GM21737 (cell line): ENCODE results near the gene OMP.
"Not testable (repeated sequence)": the region's sequence is repeated elsewhere in the genome, so short reads cannot be mapped to it uniquely, and the experiment has no call there.

ENCODE experiments used
- ATAC-seq: cut with Tn5 transposase; IDR thresholded peaks from one replicate; pipeline ENCODE4 v1.9.1; 2021; ENCODE audit warnings: mild to moderate bottlenecking, moderate library complexity; ENCODE audit not compliant: unreplicated experiment

Gene OMP

DNA sequence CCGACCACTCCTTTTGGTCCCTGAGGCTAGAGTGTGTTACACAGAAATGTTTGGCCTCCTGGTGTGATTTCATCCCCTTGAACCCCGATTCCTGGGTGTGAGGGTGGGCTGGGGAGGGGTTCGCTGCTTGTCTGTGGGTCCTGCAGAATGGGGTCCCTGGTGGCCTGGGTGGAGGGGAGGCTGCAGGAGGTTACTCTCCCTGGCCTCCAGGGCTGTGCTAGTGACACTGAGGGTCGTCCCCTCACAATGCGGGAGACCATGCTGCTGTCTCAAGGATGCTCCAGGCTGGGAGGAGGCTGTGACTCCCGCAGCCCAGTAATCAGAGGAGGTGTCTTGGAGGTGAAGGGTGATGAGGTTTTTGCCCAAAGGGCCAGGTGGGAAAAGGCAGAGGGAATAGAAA, 17.0 kb upstream of the OMP start:
- no peak for ATAC-seq

DNA sequence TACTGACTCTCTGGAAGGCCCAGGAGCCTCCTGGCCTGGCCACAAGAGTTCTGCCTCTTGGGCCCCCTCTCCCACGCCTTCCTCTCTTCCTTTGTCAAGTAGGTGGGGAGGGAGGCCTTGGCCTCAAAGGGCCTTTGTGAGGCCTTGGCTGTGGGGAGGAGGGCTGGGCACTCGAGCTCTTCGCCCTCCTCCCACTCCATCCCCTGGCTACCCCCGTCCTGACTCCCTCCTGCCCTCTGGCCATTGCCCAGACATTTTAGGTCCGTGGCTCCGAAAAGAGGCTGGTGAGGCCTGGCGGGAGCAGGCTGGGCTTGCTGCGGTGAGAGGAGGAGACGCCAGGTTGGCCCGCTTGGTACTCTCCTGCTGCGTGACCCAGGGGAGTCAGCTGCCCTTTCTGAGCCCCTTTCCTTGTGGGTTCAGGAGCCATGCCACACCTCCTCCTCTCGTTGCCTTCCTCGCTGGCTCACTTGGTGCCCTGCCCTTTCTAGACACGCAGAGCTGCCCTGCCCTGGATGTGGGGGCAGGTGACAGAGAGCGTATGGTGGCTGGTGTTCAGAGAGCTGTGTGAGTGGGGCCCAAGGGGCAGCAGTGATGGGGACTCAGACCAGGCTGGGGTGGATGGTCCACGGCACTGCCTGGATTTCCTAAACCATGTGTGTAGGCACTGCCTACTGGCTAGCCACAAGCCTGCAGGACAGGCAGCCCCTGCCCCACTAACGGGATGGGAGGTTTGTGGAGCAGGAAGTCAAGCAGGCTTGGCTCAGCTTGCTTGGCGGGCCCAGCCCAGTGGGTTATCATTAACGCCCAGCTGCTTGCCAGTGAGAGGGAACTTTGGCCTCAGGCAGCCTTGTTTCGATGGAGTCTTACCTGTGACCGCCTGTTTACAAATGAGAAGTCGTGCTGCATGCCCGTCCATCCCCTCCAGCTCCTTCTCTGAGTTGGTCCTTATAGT, 15.8 kb upstream of the OMP start:
- ATAC-seq = no peak

DNA sequence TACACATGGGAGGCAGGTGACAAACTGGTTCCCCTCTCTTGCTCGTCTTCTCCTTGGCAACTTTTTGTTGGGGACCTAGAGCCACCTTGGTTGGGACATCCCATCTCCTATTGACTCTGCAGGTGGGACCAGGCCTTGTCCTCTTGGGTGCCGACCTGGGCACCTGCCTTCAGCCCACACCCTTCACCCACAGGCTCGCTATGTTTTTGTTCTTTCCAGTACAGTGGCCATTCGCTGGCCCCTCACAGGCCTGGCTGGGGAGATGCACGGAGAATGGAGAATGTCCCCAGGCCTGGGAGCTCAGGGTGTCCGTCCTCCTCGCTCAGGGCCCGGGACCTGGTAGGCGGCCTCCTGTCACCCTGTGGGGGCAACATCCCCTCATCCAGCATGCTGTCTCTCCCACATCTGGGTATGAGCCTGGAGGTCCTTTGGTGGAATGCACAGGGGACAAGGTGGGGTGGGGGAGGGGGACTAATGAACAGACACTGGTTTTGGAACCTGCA, 14.9 kb upstream of the OMP start:
- ATAC-seq = no peak

DNA sequence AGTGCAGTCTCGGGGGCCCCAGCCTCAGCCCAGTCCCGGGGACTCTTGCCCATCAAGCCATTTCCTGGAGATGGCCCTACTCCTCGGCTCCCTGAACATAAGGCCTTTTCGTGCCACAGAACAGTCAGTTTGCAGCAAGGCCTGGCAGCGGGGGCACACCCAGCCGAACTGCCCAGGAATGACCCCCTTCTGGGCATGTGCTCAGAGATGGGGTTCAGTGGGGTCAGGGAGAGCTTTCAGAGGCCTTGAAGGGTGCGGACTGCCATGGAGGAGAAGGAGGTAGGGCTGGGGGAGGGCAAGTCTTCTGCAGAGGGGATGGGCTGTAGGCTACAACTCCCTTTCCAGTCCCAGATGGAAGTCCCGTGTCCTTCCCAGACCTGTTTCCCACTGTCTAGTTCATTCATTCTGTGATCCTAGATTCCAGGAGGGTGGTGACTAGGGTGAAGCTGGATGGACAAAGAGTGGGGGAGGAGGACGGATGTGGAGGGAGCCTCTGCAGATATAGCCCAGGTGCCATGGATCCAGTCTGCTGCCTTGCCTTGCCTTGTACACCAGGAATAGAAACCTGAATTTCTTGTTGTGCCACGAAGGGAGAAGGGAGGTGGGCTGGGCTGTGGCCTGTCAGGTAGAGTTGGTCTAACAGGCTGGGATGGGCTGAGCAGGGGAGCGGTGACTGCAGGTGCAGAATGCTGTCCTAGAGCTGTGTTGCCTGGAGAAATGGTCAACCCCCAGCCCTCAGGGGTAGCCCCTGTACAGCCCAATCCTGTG, 14.2 kb upstream of the OMP start:
- ATAC-seq = no peak

DNA sequence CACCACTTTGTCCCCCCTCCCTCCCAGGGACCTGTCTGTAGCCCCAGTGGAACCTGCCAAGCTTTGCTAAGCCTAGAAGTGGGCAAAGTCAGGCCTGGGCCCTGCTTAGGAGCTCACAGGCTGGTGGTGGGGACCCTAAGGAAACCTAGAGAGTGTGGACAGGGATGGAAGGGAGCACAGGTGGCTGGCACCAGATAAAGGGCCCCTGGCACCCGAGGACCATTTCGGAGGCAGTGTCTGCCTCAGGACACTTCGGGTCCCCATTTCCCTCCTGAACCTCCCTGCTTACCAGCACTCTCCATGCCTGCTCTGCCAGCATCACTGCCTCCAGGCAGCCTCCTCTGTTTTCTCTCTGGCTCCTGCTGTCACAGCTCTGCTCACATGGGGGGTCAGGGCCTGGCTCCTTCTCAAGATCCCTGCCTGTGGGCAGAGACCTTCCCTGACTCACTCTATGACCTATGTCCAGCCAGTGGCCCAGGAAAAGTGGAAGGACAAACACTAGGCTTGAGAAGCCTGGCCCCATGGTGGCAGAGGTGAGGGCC, 13.6 kb upstream of the OMP start:
- no peak for ATAC-seq

DNA sequence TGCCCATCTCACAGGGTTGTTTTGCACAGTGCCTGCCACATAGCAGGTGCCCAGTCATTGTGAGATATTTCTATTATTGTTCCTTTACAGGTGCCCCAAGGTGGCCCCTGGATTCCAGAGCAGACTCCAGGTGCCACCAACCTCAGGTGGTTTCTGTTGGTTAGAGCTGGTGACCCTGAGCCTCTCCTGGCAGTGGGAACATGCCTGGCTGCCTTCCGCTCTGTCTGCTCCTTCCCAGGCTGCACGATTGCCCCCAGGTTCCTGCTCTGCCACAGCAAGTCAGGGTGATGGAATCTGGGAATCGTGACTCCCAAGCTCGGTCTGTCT, 12.6 kb upstream of the OMP start:
- no peak for ATAC-seq

DNA sequence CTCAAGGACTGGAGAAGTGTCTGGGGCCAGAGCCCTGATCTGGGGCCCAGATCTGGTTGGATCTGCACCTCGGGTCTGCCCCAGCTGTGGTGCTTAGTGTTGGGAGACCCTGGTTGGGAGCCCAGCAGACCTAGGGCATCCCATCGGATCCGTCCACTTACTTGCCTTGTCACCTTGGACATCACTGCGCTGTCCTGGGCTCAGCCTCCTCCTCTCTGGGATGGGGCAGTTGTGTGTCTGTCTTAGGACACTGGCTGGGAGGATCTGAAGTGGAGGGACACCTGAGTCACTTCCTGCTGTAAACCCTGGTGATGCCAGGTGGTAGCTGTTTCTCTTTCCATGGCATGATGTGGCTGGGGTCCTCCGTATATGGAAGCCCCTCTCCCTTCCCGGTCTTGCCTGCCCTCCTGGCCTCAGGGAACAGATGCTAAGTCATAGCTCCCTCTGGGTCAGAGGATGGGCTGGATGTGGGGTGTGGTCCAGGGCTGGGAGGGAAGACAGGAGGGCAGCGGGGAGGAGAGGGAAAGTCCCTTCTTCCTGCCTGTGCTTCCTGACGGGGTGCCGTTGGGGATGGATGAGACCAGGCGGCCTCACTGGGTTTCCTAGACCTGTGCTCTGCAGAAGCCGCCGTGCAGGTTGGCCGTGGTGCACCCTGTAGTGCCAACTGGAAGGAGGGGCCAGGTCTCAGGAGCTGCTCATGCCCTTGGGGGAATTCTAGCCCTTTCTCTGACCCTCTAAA, 12.1 kb upstream of the OMP start:
- no peak for ATAC-seq

DNA sequence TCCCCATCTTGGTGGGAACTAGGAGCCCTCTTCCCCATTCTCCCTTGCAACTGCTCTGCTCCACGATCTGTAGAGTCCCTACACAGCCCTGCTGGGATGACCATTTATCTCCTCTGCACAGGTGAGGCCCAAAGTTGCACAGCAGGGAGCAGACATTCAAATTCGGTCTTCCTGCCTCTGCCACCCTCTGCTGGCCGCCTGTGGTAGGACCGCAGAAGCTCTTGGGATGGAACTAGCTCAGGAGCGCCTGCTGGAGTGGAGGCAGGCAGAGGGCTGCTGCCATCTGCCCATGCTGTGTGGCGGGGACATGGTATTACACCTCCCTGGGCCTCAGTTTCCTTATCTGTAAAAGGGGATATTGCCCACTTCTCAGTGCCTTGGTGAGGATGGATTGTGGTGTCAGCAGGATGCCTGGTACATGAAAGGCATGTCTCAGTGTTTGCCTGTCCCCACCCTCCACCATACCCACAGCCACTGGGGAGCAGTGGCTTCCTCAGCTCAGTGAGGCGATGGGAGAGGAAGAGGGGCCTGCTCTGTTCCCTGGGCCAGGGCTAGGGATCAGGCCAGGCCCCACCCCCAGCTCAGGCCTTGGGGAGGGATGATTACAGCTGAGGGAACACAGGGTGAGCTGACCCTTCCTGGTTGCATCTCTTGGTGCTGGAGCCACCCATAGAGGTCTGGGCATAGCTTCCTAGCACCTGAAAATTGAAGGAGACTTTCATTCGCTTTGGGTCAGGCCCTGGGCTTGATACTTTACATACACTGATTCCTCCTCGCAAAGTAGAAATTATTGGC, 11.3 kb upstream of the OMP start:
- ATAC-seq = no peak

DNA sequence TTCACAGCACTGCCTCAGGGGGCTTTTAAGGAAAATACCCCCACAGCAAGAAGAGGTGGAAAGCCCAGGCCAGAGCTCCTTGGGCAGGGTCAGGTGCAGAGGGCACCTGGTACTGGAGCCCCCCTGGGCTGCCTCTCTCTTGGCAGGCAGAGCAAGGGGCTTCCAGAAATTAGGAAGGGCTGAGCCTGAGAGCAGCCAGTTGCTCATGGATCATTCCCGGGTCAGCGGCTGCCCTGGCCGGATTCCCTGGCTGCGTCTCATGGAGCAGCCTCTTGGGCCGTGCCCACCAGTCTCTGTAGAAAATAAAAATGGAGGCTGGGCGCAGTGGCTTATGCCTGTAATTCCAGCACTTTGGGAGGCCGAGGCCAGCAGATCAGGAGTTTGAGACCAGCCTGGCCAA, 10.3 kb upstream of the OMP start:
- ATAC-seq = no peak

DNA sequence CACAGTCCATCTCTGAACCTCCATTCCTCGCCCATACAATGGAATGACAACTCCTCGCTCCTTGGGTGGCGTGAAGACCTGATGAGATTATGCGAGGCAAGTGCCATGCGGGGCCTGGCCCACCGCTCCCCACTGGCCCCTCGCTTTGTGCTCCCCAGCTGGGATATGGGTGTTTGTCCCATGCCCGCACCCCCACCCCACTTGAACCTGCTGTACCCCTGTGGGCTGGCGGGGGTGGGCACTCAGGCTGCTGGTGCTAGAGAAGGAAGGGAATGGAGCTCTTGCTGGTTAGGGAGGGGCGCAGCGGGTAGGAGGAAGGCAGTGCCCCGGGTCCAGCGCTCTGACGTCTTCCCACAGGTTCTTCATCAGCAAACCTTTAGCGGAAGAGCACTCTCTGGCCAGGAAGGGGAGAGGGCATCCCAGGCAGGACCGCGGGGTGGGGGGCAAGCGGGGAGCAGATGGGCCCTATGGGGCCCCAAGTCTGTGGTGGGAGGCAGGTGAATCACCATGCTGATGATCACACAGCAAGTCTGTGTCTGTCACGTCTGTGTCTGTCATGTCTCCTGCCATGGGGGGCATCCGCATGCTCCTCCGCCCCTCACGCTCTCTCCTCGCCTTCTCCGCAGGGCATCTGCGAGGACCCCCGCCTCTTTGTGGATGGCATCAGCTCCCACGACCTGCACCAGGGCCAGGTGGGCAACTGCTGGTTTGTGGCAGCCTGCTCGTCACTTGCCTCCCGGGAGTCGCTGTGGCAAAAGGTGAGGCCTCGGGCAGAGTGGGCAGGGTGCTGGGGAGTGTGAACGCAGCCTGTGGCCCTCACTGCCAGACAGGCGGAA, 9.4 kb upstream of the OMP start:
- no peak for ATAC-seq

DNA sequence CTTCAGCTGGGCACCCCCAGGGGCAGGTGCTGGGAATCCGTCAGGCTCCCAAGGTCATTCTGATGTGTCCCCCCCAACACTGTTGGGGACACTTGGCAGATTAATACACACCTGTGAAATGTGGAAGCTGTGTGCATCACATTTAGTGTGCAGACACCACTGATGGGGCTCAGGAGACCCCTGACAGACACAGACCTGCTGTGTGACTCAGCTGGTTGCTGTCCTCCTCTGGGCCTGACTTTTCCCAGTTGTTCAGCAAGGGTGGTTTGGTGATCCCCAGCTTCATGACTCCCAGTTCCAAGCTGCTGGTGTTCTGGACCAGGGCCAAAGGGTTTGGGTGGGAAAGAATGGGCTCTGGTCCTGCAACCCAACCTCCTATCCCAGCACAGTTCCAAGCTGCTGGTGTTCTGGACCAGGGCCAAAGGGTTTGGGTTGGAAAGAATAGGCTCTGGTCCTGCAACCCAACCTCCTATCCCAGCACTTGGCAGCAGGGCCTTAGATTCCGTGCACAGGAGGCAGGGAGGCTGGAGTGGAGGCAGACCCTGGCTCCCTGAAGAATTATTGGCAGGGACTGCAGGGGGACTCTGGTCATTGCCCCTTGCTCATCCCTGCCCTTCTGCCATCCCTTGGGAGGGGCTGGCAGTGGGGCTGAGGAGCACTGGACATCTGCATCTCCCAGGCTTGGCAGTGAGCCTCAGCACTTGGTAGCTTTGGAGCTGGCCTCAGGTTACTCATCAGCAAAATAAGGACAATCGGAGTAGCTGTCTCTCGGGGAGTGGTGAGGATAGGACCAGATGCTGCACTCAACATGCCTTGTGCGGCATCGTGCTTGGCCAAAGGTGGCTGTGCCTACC, 8.4 kb upstream of the OMP start:
- no peak for ATAC-seq

DNA sequence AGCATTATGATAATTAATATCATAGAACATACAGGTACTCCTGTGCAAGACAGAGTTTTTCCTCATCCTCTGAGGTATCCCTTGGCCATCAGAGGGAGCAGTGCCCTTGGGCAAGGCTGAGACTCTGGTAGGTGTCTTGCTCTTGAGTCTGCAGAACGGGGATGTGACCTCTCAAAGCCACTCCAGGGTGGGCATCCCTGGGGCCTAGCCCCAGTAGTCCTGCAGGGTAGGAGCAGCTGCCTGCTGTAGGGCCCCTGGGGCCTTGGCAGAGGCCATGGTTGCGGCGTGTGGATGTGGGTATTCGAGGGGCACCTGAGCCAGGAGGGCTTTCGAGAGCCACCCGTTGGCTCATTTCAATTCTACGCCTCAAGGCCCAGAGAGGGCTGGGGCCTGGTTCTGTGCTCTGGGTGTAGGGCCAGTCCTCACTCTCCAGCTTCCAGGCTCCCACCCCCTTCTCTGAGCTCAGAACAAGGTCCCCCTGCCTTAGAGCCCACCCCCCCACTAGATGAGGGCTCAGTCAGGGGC, 7.7 kb upstream of the OMP start:
- no peak for ATAC-seq

DNA sequence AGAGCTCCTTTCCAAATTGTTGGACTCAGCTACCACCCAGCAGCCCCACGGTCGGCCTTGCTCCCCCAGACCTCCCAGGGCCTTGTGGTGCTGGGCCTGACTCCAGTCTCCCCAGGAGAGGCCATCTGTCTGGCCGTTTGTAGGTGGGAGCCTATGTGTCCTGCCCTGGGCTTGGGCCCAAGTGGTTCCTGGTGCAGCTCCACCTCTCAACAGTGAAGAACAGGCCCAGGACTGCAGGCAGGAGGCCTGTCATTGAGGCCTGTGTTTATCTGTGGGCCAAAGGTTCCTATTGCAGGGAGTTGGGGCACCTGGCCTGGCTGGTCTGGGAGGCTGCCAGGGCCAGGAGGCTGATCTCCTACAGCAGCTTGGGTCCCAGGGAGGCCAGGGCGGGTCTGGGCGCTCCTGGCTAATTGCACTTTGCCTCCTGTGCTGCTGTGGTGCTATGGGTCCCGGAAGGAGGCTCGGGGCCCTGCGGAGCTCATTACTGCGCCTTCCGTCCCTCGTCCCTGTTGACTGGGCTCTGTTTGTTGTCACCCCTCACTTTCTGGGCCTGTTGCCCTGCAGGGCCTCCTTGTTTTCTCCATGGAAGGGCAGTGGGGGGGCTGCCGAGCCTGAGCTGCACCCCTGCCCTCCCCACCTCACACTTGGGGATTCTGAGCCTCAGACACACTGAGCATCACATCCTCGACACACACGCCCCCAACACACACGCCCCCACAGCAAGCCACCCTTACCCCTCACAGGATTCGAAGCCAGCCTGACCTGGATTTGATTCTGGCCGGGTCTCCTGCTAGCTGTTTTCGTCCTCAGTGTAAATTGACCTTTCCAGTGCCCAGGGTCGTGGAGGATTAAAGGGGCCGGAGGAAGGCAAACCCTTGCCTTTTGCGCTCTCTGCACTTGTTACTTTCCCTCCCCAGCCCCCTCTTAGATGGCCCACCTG, 6.8 kb upstream of the OMP start:
- no peak for ATAC-seq

DNA sequence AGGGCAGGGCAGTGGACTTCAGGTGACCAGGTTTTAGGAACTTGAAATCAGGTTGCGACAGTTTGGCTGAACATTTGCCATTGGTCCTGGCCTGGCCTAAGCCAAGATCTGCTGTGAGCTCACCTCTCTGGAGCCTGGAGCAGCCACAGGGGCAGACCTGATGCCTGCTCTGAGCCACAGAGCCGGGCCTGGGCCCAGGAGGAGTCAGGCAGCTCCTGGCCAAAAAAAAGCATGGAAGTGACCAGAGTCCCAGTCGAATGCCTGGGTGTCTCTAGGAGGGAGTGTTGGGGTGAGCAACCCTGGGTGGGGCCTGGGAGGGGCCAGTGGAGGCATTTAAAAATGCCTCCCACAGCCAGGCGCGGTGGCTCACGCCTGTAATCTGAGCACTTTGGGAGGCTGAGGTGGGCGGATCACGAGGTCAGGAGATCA, 6.0 kb upstream of the OMP start:
- ATAC-seq = no peak

DNA sequence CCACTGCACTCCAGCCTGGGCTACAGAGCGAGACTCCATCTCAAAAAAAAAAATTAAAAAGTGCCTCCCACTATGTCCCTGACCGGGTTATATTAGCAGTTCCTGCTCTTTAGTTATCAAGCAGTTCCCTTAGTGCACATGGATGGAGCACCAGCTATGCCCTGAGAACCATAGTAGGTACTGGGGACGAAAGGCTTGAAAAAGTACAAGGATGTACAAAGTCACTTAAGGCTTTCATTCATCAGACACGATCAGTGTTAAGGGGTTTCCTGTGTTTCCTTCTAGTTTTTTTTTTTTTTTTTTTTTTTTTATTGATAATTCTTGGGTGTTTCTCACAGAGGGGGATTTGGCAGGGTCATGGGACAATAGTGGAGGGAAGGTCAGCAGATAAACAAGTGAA, 5.5 kb upstream of the OMP start:
- not testable (repeated sequence) for ATAC-seq

DNA sequence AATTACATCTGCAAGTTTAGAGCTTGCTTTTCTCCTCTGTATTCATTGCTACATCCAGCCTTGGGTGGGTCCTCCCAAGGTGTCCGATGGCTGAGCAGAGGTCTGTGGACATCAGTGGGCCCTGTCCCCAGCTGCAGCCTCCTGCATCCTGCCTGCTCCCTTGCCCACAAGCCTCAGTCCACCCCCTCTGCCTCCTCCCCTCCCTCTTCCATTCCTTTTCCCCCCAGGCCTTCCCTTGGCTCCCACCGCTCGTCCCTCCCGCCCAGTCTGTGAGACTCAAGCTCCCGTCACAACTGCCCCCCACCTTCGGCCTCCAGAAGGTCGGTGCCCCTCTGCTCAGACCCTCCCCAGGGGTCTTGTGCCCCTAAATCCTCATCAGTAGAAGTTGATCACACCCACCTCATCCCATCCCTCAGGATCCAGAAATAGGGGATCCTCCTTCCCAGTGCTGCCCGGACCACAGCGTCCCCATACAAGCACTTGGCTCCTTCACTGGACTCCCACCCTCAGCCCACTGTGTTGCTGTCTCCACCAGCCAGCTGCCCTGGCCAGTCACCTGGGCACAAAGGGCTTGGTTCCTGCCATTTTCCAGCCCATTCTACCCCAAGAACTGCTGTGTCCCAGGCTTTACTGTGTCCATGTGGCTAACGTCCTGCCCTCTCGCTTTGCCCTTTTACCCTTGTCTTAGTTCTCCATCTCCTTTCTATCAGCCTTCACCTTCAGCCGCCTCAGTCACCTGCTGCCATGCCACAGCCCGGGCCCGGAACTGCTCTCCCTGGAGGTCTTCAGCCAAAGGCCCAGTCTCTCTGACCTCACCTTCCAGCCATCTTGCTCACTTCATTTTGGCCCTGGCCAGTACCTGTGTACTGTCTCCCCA, 2.2 kb upstream of the OMP start:
- ATAC-seq = no peak
